GM12892 (cell line): Measurements from ENCODE around the gene LMAN2.

Experiments used
- POLR2A ChIP-seq: IDR thresholded peaks from 2 replicates; pipeline ENCODE4 v1.6.1; 2011; ENCODE audit warnings: low read depth, low read length, control low read depth
- POLR2AphosphoS5 ChIP-seq: IDR thresholded peaks from 2 replicates; pipeline ENCODE4 v1.6.1; 2011; ENCODE audit warnings: low read depth, low read length, control low read depth

DNA sequence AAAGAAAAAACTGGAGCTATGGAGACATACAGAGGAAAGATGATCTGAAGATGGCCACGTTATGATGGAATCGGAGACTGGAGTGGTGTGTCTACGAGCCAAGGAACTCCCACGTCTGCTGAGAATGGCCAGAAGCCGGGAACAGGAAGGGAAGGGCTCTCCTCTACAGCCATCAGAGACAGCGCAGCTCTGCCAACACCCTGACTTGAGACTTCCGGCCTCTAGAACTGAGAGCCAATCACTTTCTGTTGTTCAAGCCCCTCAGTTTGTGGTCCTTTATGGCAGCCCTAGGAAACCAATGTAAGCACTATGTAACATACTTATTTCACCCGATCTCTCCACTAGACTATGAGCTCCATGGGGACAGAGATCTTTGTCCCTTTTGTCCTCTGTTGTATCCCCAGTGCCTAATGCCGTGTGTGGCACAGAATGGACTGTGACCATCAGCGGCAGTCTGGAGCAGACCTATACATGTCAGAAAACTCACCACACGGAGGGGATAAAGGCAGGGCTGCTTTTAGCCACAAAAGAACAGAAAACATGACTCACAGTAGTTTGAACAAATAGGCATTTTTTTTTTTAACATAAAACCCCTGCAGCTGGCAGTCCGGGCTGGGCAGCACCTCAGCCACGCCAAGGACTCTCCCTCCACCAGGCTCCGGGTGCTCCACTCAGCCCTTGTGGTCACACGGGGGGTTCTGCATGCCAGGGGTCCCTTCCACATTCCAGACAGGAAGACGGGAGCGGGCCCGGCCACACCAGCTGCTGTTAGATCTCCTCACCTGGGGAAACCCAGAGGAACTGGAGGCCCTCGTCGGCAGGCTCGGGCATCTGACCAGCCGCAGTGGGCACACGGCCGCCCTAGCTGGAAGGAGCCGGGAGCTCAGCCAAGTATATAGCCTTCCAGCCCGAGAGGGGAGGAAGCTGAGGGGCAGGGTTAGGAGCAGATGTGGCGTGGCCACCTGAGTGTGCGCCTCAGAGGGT is 23.6 kb downstream of the LMAN2 start:
- TF ChIP-seq POLR2A (no peak), POLR2AphosphoS5 (no peak)
